ENCODE results near the gene LAPTM5.

Gene LAPTM5

GRCh38 chr1:30745156-30745833, 12.3 kb downstream of the LAPTM5 start:
- DNase-seq (ENCODE audit: low read depth, low spot score): no peak
- no peak overlapping the region for H3K4me3 ChIP-seq (ENCODE audit: low read depth, low read length)
- in situ Hi-C loops (cut with HindIII; ENCODE audit: low sequenced_read_pairs): no loop called here
- TF ChIP-seq, protein P1, sequence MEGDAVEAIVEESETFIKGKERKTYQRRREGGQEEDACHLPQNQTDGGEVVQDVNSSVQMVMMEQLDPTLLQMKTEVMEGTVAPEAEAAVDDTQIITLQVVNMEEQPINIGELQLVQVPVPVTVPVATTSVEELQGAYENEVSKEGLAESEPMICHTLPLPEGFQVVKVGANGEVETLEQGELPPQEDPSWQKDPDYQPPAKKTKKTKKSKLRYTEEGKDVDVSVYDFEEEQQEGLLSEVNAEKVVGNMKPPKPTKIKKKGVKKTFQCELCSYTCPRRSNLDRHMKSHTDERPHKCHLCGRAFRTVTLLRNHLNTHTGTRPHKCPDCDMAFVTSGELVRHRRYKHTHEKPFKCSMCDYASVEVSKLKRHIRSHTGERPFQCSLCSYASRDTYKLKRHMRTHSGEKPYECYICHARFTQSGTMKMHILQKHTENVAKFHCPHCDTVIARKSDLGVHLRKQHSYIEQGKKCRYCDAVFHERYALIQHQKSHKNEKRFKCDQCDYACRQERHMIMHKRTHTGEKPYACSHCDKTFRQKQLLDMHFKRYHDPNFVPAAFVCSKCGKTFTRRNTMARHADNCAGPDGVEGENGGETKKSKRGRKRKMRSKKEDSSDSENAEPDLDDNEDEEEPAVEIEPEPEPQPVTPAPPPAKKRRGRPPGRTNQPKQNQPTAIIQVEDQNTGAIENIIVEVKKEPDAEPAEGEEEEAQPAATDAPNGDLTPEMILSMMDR (IDR thresholded peaks at IDR 0.05; ENCODE audit: low read depth, low read length): no peak

DNA sequence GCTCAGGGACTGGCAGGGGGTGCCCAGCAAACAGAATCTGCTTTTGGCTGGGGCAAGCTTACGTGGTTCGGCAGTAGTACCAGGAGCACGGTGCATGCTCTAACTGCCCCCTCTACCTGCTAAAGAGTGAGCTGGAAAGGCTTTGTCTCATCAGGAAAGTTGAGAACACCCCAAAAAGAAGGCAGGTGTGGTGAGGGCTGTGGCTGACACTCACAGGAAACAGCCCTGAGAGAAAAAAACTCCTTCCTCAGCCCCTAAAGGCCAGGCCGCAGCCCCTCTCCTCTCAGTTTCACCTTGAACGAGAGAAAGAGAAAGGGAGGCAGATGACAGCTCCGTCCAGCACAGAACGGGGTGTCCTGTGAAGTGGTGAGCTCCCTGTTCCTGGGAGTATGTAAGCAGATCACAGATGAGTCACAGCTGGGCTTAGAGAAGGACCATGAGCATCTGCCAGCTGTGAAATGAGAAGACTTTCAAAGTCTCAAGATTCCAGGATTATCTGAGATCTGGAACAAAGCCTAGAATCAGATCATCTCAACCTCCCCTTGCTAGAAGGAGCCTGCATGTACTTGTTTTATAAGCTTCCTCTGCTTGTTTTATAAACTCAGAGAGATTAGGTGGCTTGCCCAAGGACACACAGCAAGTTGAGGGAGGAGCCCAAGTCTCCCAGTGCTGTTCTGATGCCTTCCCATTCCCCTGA, 13.4 kb downstream of the LAPTM5 start:
- in situ Hi-C loops (cut with HindIII; ENCODE audit: low sequenced_read_pairs): no loop called here
- no peak for DNase-seq (ENCODE audit: low read depth, low spot score)
- H3K4me3 ChIP-seq (ENCODE audit: low read depth, low read length): no peak overlapping the region
- TF ChIP-seq, protein P1 (IDR thresholded peaks at IDR 0.05; ENCODE audit: low read depth, low read length): no peak

DNA sequence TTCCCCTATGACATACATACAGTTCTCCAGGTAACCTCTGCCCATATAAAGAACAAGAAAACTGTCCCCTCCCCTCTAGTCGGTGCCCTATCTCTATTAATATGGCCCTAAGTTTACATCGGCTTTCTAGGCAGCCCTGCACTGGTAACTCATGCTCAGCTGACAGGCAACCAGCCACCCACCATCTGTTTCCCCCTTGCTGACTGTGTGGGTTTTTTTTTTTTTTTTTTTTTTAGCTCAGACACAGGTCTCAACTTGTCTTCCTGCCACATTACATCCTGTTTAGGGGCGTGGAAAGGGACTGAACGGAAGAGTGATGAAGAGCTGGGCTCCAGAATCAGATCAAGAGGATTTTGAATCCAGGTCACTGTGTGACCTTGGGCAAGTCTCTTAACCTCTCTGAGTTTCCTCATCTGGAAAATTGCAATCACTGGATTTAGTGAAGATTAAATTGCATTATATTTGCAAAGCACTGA, 14.0 kb downstream of the LAPTM5 start:
- no peak for DNase-seq (ENCODE audit: low read depth, low spot score)
- TF ChIP-seq, protein P1 (IDR thresholded peaks at IDR 0.05; ENCODE audit: low read depth, low read length): no peak
- in situ Hi-C loops (cut with HindIII; ENCODE audit: low sequenced_read_pairs): no loop called here
- H3K4me3 ChIP-seq (ENCODE audit: low read depth, low read length): no peak overlapping the region

DNA sequence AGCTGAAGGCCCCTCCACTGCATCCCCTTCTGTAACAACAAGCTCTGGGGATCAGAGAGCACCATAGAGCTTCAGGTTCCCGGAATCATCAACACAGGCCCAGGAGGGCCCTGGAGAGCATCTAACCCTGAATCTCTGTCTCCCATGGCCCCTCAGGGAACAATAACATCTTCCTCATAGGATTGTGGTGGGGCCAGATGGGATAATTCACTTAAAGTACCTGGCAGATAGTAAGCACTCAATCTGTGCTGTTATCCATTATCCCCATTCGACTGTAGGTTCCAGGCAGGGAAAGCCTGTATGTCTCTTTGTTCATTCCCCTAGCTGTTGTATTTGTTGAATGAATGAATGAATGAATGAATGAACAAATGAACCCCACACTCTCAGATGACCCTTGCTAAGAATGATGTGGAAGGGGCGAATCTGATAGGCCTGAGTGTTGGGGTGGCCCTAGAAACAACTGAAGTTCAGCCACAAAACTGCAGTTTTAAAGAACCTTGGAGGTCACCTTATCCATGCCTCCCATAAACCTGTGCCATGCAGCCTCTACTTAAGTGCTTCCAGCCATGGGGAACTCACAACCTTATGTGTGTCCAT, 14.5 kb downstream of the LAPTM5 start:
- TF ChIP-seq, protein P1 (IDR thresholded peaks at IDR 0.05; ENCODE audit: low read depth, low read length): no peak
- DNase-seq (ENCODE audit: low read depth, low spot score): no peak
- in situ Hi-C loops (cut with HindIII; ENCODE audit: low sequenced_read_pairs): no loop called here
- H3K4me3 ChIP-seq (ENCODE audit: low read depth, low read length): no peak overlapping the region

DNA sequence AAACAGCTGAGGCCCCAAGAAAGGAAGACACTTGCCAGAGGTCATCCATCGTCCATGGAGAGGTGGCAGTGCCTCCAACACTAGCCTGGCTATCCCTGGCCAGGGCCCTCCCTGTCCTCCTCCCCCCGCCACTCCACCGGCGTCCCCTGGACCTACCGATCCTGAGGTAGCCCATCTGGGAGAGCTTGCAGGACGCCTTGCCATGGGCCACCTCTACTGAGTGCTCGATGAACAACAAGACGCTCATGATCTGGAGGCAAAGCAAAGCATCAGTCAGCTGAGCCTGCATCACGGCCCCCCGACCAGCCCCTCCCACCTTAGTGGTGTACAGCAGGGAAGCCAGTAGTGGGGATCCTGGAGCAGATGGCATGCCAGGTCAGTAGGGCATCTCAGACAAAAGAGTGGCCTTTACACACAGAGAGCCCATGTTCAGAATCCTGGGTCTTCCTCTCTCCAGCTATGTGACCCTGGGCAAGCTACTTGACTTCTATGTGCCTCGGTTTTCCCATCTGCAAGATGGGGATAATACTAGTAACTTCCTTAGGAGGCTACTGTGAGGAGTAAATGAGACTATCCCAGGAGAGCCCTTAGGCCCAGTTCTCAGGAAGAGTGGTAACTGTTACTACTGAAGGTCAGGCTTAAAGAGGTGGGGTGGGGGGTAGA, 15.1 kb downstream of the LAPTM5 start:
- TF ChIP-seq, protein P1 (IDR thresholded peaks at IDR 0.05; ENCODE audit: low read depth, low read length): no peak
- in situ Hi-C loops (cut with HindIII; ENCODE audit: low sequenced_read_pairs): no loop called here
- H3K4me3 ChIP-seq (ENCODE audit: low read depth, low read length): no peak overlapping the region

GRCh38 chr1:30741239-30741894, 16.2 kb downstream of the LAPTM5 start:
- TF ChIP-seq, protein P1 (IDR thresholded peaks at IDR 0.05; ENCODE audit: low read depth, low read length): no peak
- no peak for DNase-seq (ENCODE audit: low read depth, low spot score)
- no peak overlapping the region for H3K4me3 ChIP-seq (ENCODE audit: low read depth, low read length)
- in situ Hi-C loops (cut with HindIII; ENCODE audit: low sequenced_read_pairs): no loop called here

More for the DNA sequence above, 15.1 kb downstream of the LAPTM5 start:
- DNase-seq (ENCODE audit: low read depth, low spot score): no peak
